PC-3 (cell line): Measurements from ENCODE around the gene ANKS1B. TPM values are rescaled to one million over a fixed set of nuclear protein-coding genes. Genes with fewer than 3 reads are reported as not detected.
A peak's percentile ranks its signal among the peaks of the same experiment; 100 is the strongest.

Experiments
- ATAC-seq: fragments of 200-7000 bp; cut with Tn5 transposase; 2 replicates; pipeline ENCODE4 v1.9.1; 2020; ENCODE audit warnings: mild to moderate bottlenecking, moderate library complexity
- BruUV-seq: library from RNA; stranded (reverse); fragments of 400-500 nt; replicated peaks from 2 replicates; lab custom pipeline; 2021; lab: Mats Ljungman, UMichigan
- CTCF ChIA-PET: fragments of 300-600 bp; sonication (Branson Sonifier 250); formaldehyde crosslinking; loops from one replicate; lab custom pipeline; 2022; ENCODE audit warnings: antibody characterized with exemption; lab: Charles Lee
- POLR2A ChIA-PET: fragments of 300-600 bp; sonication (Branson Sonifier 250); formaldehyde crosslinking; loops from one replicate; lab custom pipeline; 2022; ENCODE audit warnings: antibody characterized with exemption; ENCODE audit not compliant: unreplicated experiment; lab: Charles Lee
- DNase-seq: peaks from one replicate; pipeline ENCODE4 v3.0.0-alpha.2; 2015
- H2AFZ ChIP-seq: fragments of 300-600 bp; sonication (generic); 2 replicates; pipeline ENCODE4 v1.6.0; 2016; ENCODE audit warnings: antibody characterized with exemption, low read length
- H3F3A ChIP-seq: fragments of 300-600 bp; sonication (generic); one replicate; pipeline ENCODE4 v1.6.0; 2017; ENCODE audit warnings: antibody characterized with exemption, low read length, control low read depth, mild to moderate bottlenecking; ENCODE audit not compliant: unreplicated experiment
- H3K27ac ChIP-seq: fragments of 300-600 bp; sonication (generic); 2 replicates; pipeline ENCODE4 v1.5.1; 2016; ENCODE audit warnings: mild to moderate bottlenecking, low read length
- H3K27me3 ChIP-seq: fragments of 300-600 bp; sonication (generic); 2 replicates; pipeline ENCODE4 v1.6.1; 2016; ENCODE audit warnings: low read length, mixed read lengths
- H3K36me3 ChIP-seq: fragments of 300-600 bp; sonication (generic); 2 replicates; pipeline ENCODE4 v1.6.1; 2016; ENCODE audit warnings: low read depth, mixed run types, low read length, mixed read lengths
- H3K4me1 ChIP-seq: fragments of 300-600 bp; sonication (generic); 2 replicates; pipeline ENCODE4 v1.5.1; 2016; ENCODE audit warnings: low read length; ENCODE audit not compliant: insufficient read depth
- H3K4me2 ChIP-seq: fragments of 300-600 bp; sonication (generic); 2 replicates; pipeline ENCODE4 v1.6.0; 2016; ENCODE audit warnings: low read length
- H3K4me3 ChIP-seq: fragments of 300-600 bp; sonication (generic); 2 replicates; pipeline ENCODE4 v1.5.1; 2016; ENCODE audit warnings: mild to moderate bottlenecking, low read length, mixed read lengths
- H3K79me2 ChIP-seq: fragments of 300-600 bp; sonication (generic); 2 replicates; pipeline ENCODE4 v1.6.1; 2017; ENCODE audit warnings: low read length, mixed read lengths
- H3K9ac ChIP-seq: fragments of 300-600 bp; sonication (generic); 2 replicates; pipeline ENCODE4 v1.6.0; 2016; ENCODE audit warnings: mild to moderate bottlenecking, low read length
- H3K9me2 ChIP-seq: fragments of 300-600 bp; sonication (generic); replicated peaks from 2 replicates; pipeline ENCODE4 v1.6.1; 2016; ENCODE audit warnings: mixed run types, low read length, mixed read lengths
- H3K9me3 ChIP-seq: fragments of 300-600 bp; sonication (generic); 2 replicates; pipeline ENCODE4 v1.6.1; 2016; ENCODE audit warnings: low read length, mixed read lengths
- H4K20me1 ChIP-seq: fragments of 300-600 bp; sonication (generic); 2 replicates; pipeline ENCODE4 v1.6.1; 2016; ENCODE audit warnings: low read length, mixed read lengths
- EZH2 ChIP-seq: fragments of 300-600 bp; sonication (generic); IDR thresholded peaks from one replicate; pipeline ENCODE4 v1.6.1; 2017; ENCODE audit warnings: antibody characterized with exemption, mild to moderate bottlenecking, low read length; ENCODE audit not compliant: unreplicated experiment
- EZH2phosphoT487 ChIP-seq: fragments of 300-600 bp; sonication (generic); IDR thresholded peaks from 2 replicates; pipeline ENCODE4 v1.6.1; 2018; ENCODE audit warnings: mild to moderate bottlenecking, antibody characterized with exemption, low read length, borderline replicate concordance
- intact Hi-C: fragments of 100-400 bp; cut with micrococcal nuclease; formaldehyde crosslinking; loops from 2 replicates; pipeline ENCODE4 v1.9.0; 2023
- total RNA-seq: library from RNA; depleted of rRNA; stranded (reverse); fragments of >200 nt; gene quantifications from 2 replicates; pipeline ENCODE4 v1.2.3, GENCODE V29; 2014
- TF ChIP-seq, protein P1 (sequence below): fragments of 300-600 bp; sonication (generic); conservative IDR thresholded peaks from 2 replicates; pipeline ENCODE4 v1.5.1; 2017; ENCODE audit warnings: antibody characterized with exemption, low read depth, mild to moderate bottlenecking, low read length

Gene ANKS1B
- total RNA-seq, 1 experiment from 2014 or later = 0.07 TPM

DNA sequence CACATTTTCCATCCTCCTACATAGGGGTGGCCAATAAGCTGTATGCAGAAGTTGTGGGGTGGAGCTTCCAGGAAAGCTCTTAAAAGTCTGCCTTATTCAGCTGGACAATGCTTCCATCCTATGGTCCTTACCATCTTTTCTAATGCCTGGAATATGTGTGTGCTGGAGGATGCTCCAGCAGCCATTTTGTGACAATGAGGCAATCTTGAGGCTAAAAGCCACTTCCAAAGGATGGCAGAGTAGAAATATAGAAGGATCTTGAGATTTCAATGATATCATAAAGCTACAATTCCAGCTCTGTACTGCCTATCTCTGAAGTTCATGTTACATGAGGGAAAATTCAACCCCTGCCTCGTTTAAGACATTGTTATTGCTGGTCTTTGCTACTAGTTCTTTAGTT is 1244.0 kb downstream of the ANKS1B start:
- intact Hi-C loops = no loop called here
- Histone ChIP-seq H3K79me2 (no peaks in the 10 kb centered on the region), H3K4me1 (peaks cover 24% of the 10 kb centered on the region), H3F3A (no peaks in the 10 kb centered on the region), H3K4me3 (no peak overlapping the region), H4K20me1 (no peaks in the 10 kb centered on the region), H3K9me2 (no peaks in the 10 kb centered on the region), H2AFZ (no peak overlapping the region), H3K27me3 (no peaks in the 10 kb centered on the region), H3K9ac (peak overlapping the region; percentile 15; the same call in 1 of the 2 replicates), H3K36me3 (no peaks in the 10 kb centered on the region), H3K9me3 (no peaks in the 10 kb centered on the region), H3K4me2 (peak overlapping the region; percentile 50), H3K27ac (peak overlapping the region; percentile 82)
- ChIA-PET POLR2A (no interaction called here), CTCF (no interaction called here)
- no TSS peak for BruUV-seq
- TF ChIP-seq, protein P1, sequence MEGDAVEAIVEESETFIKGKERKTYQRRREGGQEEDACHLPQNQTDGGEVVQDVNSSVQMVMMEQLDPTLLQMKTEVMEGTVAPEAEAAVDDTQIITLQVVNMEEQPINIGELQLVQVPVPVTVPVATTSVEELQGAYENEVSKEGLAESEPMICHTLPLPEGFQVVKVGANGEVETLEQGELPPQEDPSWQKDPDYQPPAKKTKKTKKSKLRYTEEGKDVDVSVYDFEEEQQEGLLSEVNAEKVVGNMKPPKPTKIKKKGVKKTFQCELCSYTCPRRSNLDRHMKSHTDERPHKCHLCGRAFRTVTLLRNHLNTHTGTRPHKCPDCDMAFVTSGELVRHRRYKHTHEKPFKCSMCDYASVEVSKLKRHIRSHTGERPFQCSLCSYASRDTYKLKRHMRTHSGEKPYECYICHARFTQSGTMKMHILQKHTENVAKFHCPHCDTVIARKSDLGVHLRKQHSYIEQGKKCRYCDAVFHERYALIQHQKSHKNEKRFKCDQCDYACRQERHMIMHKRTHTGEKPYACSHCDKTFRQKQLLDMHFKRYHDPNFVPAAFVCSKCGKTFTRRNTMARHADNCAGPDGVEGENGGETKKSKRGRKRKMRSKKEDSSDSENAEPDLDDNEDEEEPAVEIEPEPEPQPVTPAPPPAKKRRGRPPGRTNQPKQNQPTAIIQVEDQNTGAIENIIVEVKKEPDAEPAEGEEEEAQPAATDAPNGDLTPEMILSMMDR = no peak
- TF ChIP-seq EZH2 = no peak
- TF ChIP-seq EZH2phosphoT487 = no peak
- no peak for ATAC-seq
- no peak for DNase-seq

DNA sequence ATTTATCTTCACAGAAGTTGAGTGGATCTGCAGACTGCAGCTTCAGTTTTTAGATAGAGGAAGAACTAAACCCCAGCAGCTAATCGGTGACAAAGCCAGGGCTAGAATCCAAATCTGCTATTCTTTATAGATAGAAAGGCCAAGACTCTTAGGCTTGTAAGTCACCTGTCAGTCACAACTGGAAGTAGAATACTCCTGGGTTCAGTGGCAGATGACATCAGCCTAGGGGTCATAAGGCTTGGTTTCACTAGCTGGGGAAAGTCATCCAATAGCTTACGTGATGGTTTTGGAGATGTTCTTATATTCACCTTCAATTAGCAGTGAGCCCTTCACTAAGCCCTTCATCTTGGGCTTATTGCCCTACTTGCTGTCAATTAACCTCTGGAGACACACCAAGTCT is 1246.2 kb downstream of the ANKS1B start:
- Histone ChIP-seq H4K20me1 (no peaks in the 10 kb centered on the region), H3K9me2 (no peaks in the 10 kb centered on the region), H3K79me2 (no peaks in the 10 kb centered on the region), H2AFZ (no peak overlapping the region), H3K9ac (no peak overlapping the region), H3K9me3 (no peaks in the 10 kb centered on the region), H3K36me3 (no peaks in the 10 kb centered on the region), H3K27me3 (no peaks in the 10 kb centered on the region), H3K27ac (no peak overlapping the region), H3F3A (no peaks in the 10 kb centered on the region), H3K4me2 (no peak overlapping the region), H3K4me3 (no peak overlapping the region), H3K4me1 (peaks cover 32% of the 10 kb centered on the region)
- no peak for DNase-seq
- TF ChIP-seq EZH2phosphoT487 = no peak
- TF ChIP-seq, protein P1 = no peak
- TF ChIP-seq EZH2 = no peak
- no TSS peak for BruUV-seq
- CTCF ChIA-PET = no interaction called here
- ATAC-seq = no peak
- POLR2A ChIA-PET = no interaction called here
- intact Hi-C loops = loop anchor here (5.0 kb wide), 1 partner anchor 36 kb away; no protein-coding TSS in a partner anchor

DNA sequence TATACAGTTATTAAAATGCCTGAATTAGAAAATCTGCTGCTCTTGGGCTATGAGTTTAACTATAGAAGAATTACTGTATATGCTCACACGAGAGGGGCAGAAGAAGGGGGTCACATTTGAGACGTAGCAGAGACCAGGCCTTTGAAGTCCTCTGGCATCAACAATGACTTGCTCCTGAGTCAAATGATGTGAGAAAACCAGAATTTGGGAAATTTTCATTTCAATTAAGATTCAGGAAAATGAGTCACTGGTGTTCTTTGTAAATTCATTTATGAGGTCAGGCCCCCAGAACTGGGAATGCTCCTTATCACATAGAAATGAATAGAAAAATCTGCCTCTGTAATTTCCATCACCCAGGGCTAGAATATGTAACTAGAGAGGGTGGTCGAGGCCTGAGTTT is 1246.7 kb downstream of the ANKS1B start:
- H3K9me2 ChIP-seq = no peaks in the 10 kb centered on the region
- H3K4me2 ChIP-seq = no peak overlapping the region
- no peaks in the 10 kb centered on the region for H3K36me3 ChIP-seq
- ChIA-PET POLR2A (no interaction called here), CTCF (no interaction called here)
- peaks cover 34% of the 10 kb centered on the region for H3K4me1 ChIP-seq
- ATAC-seq = no peak
- no peaks in the 10 kb centered on the region for H3F3A ChIP-seq
- no peaks in the 10 kb centered on the region for H3K79me2 ChIP-seq
- H3K27me3 ChIP-seq = no peaks in the 10 kb centered on the region
- no peak for DNase-seq
- no peak overlapping the region for H2AFZ ChIP-seq
- no peaks in the 10 kb centered on the region for H3K9me3 ChIP-seq
- H3K4me3 ChIP-seq = no peak overlapping the region
- no TSS peak for BruUV-seq
- no peak overlapping the region for H3K9ac ChIP-seq
- H3K27ac ChIP-seq = no peak overlapping the region
- intact Hi-C loops = loop anchor here (5.0 kb wide), 1 partner anchor 36 kb away; no protein-coding TSS in a partner anchor
- no peaks in the 10 kb centered on the region for H4K20me1 ChIP-seq
- TF ChIP-seq EZH2phosphoT487 = no peak
- TF ChIP-seq, protein P1 = no peak
- no peak for TF ChIP-seq EZH2
